ENCODE data around the gene CIPC.
A peak's percentile ranks its signal among the peaks of the same experiment; 100 is the strongest.

CIPC gene, protein sequence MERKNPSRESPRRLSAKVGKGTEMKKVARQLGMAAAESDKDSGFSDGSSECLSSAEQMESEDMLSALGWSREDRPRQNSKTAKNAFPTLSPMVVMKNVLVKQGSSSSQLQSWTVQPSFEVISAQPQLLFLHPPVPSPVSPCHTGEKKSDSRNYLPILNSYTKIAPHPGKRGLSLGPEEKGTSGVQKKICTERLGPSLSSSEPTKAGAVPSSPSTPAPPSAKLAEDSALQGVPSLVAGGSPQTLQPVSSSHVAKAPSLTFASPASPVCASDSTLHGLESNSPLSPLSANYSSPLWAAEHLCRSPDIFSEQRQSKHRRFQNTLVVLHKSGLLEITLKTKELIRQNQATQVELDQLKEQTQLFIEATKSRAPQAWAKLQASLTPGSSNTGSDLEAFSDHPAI

DNA sequence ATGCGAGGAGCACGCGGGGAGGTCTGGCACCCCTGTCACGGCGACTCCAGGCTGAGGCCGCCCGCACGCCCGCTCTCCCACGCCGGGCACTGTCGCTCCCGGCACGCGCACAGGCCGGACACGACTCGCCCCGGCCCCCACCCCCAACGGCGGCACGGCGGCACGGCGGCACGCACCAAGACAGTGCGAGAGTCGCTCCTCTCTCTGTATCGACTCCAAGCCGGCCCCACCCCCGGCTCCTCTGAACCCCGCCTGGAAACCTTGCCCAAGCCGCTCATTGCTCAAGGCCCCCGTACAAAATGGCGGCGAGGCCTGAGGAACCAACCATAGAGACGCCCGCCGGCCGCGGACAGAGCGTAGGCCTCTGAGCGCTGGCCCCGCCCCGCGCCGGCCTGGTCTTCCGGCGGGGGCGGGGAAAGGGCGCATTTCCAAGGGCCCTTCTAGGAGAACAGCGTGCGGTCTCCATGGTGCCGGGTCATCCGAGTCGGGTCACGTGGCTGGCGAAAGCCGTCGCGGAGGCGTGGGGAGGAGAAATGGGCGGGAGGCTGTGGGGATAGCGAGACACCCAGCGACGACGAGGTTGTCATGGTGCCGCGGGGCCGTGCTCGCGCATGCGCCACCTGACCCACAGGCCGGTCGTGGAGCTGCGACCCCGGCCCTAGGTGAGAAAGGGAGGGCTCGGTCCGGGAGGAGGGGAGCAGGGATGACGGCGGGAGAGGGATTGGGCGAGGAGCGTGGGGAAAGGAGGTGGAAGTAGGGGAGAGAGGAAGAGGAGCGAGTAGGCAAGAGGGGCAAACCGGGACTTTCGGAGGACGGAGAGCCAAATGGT, at the start of gene CIPC:
TSS of gene CIPC (plus strand) at position 559 of the 829 bp plus-strand sequence. CDS start 7,451 bp downstream, outside the sequence.
- TF ChIP-seq, protein P1, sequence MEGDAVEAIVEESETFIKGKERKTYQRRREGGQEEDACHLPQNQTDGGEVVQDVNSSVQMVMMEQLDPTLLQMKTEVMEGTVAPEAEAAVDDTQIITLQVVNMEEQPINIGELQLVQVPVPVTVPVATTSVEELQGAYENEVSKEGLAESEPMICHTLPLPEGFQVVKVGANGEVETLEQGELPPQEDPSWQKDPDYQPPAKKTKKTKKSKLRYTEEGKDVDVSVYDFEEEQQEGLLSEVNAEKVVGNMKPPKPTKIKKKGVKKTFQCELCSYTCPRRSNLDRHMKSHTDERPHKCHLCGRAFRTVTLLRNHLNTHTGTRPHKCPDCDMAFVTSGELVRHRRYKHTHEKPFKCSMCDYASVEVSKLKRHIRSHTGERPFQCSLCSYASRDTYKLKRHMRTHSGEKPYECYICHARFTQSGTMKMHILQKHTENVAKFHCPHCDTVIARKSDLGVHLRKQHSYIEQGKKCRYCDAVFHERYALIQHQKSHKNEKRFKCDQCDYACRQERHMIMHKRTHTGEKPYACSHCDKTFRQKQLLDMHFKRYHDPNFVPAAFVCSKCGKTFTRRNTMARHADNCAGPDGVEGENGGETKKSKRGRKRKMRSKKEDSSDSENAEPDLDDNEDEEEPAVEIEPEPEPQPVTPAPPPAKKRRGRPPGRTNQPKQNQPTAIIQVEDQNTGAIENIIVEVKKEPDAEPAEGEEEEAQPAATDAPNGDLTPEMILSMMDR (IDR thresholded peaks at IDR 0.05; ENCODE audit: borderline replicate concordance, control extremely low read depth, extremely low read depth, insufficient read depth, missing control alignments): no peak
- DNase-seq (ENCODE audit: low spot score): peak; percentile 98
- in situ Hi-C loops (cut with MboI; ENCODE audit: low sequenced_read_pairs, unreplicated experiment): no loop called here

DNA sequence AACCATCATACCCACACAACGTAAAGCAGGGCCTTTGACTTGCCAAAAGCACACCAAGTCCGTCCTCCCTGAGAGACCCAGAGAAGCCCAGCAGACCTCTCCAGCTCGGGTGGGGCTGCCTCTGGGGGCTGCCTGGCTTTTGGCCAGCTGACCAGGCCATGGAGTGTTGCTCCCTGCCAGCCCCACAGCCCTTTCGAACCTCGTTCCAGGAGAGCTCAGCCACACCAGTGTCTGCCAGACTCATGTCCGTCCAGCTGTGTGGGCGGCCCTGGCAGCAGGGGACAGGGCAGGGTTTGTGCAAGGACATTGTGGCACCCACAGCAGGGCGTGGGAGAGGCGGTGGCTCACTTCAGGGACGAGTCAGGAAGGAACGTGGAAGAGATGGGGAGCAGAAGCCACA, 46.9 kb upstream of the CIPC start:
- DNase-seq (ENCODE audit: low spot score): no peak
- in situ Hi-C loops (cut with MboI; ENCODE audit: low sequenced_read_pairs, unreplicated experiment): no loop called here
- TF ChIP-seq, protein P1 (IDR thresholded peaks at IDR 0.05; ENCODE audit: borderline replicate concordance, control extremely low read depth, extremely low read depth, insufficient read depth, missing control alignments): no peak

DNA sequence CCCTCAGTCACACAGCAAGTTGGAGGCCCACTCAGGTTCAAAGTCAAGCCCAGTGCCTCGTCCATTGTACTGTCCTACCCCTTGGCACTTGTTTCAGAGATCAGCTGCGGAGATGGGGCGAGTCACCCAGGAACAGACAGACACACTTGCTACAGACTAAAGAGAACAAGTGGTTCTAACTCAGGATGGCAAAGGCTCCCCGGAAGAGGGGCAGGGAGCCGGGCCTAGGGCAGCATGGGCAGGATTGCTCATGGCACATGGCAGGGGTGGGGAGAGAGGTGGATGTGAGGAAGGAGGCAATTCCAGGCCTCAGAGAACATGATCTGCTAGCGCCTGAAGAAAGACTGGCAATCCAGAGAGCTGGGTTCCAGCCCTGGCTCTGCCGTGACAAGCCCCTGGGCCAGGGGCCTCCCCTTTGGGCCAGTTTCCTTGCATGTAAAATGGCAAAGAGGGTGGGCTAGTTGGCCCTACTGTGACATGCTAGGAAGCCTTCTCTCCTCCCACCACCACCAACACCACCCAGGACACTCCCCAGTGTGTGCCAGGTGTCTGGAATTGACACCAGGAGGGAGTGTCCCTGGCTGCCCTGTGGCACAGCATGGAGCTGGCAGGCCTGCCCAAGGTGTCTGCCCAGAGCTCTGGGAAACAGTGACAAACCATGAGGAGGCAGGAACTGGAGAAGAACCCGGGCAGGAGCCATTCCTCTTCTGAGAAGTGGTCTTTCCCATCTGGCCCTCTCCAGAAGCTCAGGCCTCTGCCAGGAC, 45.6 kb upstream of the CIPC start:
- in situ Hi-C loops (cut with MboI; ENCODE audit: low sequenced_read_pairs, unreplicated experiment): no loop called here
- TF ChIP-seq, protein P1 (IDR thresholded peaks at IDR 0.05; ENCODE audit: borderline replicate concordance, control extremely low read depth, extremely low read depth, insufficient read depth, missing control alignments): no peak
- peak; percentile 40 for DNase-seq (ENCODE audit: low spot score)

DNA sequence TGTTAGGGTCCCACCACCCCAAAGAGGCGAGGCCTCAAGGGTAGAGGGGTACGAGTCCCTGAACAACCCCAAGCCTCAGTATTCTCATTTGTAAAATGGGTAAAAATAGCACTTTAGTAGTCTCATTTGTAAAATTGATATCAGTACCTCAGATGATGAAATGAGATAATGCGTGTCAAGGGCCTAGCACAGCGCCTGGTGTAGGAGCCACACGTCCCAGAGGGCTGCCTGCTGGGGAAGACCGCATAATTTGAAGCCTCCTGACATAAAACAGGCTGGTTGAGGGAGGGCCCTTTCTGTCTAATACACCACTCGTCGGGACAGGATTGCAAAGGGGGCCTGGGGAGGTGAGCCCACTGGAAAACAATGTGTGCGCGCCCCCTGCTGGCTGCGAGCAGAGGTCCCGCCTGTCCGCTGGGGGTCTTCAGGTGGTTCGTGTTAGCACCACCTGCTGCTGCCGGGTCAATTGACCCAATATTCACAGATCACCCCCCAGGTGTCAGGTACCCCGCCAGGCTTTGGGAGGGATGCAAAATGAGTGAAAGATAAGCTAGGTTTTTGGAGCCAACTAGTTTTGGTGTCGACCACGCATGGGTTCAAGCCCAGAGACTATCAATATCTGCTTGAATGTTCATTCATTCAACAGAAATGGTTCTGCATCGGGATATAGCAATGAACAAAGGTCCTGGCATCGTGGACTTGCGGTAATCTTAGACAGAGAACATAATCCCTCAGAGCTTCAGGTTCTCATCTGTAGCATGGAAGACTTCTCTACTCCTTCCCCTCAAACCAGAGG, 44.8 kb upstream of the CIPC start:
- in situ Hi-C loops (cut with MboI; ENCODE audit: low sequenced_read_pairs, unreplicated experiment): no loop called here
- DNase-seq (ENCODE audit: low spot score): peak; percentile 88
- TF ChIP-seq, protein P1 (IDR thresholded peaks at IDR 0.05; ENCODE audit: borderline replicate concordance, control extremely low read depth, extremely low read depth, insufficient read depth, missing control alignments): peak; percentile 84

DNA sequence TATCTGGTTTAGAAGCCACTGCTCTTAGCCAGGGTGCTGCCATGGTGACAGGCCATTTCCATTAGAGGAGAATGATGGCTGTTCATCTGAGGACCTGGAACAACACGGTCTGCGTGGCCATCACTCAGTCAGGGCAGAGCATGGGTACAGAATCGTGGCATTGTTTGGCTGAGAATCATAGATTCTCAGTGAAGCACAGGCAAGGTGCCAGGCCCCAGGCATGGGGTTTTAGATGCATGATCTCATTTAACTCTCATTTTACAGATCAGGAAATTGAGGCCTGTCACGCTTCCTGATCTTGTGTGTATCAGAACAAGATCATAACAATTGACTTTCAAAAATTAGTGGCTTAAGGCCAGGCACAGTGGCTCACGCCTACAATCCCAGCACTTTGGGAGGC, 42.8 kb upstream of the CIPC start:
- TF ChIP-seq, protein P1 (IDR thresholded peaks at IDR 0.05; ENCODE audit: borderline replicate concordance, control extremely low read depth, extremely low read depth, insufficient read depth, missing control alignments): no peak
- no peak for DNase-seq (ENCODE audit: low spot score)
- in situ Hi-C loops (cut with MboI; ENCODE audit: low sequenced_read_pairs, unreplicated experiment): no loop called here

Data from GM13976 (cell line).